Activated CD8-positive, alpha-beta memory T cell treated with anti-CD3 and anti-CD28 coated beads for 48 hours (primary cell): ENCODE data around the gene ANKRD1.
A peak's percentile ranks its signal among the peaks of the same experiment; 100 is the strongest.
"Not testable (repeated sequence)": the region's sequence is repeated elsewhere in the genome, so short reads cannot be mapped to it uniquely, and the experiment has no call there.

Source experiments
- DNase-seq, 3 experiments: peaks; one replicate each; pipeline ENCODE4 v3.0.0-alpha.2; 2020; ENCODE audit warnings: low read depth in 2 of 3, low spot score in 2 of 3

ANKRD1 gene

DNA sequence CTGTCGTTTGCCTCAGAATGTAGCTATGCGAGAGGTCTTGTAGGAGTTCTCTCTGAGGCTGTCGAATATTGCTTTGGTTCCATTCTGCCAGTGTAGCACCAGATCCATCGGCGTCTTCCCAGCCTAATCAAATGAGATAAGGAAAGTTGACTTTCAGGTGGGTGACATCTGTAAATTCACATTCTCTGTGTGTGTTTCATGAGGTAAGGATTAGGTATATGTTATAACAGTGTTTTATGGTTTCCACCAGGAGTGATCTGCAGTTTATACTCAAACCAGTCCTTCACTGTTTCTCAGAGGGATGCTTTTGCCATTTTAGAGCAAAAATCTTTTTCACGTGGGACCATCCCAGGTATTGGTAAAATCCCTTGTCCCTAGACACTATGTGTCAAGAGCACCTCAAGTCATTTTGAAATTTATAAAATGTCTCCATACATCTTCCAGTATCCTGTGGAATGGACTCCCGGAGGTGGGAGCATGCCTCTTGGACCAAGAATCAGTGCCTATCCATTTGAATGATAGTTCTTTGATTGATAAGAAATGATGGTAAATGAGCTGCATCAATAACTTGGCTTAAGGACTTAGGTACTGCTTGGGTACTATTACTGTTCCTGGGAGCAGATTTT is 7.9 kb downstream of the ANKRD1 start:
- no peak for DNase-seq

DNA sequence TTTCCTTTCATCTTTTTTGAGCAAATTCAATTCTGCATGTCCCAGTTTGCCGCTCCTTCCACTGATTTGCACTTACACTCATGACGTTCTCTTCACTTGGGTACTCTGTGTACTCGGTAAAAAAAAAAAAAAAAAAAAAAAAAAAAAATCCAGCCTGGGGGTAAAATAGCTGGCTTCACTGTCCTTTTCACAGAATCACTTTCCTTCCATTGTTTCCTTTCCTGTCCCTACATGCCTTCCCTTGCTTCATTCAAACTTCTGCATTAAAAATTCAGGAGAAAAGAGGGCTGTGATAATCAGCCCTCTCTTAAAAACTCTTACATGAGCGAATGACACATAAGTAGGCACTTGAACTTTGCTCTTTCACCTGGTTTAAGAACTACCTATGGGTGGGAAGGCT is 8.7 kb downstream of the ANKRD1 start:
- DNase-seq, result no peak

DNA sequence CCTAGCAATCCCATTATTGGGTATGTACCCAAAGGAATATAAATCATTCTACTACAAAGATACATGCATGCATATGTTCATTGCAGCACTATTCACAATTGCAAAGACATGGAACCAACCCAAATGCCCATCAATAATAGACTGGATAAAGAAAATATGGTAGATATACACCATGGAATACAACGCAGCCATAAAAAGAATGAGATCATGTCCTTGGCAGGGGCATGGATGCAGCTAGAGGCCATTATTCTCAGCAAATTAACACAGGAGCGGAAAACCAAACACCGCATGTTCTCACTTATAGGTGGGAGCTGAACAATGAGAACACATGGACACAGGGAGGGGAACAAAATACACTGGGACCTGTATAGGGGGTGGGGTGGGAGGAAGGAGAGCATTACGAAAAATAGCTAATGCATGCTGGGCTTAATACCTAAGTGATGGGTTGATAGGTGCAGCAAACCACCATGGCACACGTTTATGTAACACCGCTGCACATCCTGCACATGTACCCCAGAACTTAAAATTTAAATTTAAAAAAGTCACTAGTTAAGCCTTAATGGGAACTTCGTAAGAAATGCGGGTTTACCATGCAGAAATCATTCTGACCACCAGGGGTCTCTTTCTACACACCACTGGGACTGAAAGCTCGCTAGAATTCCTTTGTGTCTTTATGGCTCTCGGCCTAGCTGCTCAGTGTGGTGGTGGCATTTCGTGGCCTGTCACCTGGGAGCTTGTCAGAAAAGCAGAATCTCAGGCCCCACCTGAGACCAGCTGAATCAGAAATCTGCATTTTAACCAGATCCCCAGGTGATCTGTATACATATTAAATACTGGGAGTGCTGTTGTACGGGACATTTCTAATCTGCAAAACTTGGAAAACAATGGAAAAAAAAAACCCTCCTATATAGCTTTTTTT is 9.5 kb downstream of the ANKRD1 start:
- peak in 2 of 3 experiments; percentile 0 to 41 for DNase-seq

DNA sequence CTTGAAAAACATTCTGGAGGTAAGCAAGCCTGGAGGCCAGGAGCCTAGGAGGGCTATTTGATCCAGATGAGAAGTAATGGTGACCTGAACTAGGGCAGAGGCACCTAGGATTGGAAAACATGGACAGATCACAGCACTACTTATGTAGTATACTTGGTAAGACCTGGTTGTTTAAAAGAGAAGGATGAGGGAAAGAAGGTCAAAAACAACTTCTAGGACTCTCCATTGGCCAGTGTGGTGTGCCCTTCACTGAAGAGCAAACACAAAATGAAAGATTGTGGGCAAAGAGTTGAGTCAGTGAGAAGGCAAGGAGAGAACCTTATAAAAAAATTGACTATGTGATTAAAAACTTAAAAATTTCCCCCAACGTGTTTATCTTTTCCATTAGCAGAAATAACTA is 14.3 kb downstream of the ANKRD1 start:
- no peak for DNase-seq

DNA sequence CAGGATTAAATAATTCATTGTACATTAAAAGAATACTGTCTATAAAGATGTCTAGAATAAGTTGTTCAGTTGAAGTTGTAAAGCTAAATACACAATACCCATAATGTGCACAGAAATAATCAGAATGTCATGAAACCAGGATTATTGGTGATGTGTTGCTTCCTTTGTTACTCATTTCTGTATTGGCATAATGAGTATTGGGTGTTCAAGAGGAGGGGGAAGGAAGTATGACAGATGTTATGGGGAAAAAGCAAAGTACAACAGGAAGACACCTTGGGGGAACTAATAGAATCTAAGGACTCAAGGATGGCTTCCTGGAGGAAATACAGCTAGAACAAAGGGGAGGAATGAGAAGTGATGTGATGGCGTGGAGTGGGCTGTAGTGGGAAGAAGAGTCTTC is 15.0 kb downstream of the ANKRD1 start:
- DNase-seq, result no peak

DNA sequence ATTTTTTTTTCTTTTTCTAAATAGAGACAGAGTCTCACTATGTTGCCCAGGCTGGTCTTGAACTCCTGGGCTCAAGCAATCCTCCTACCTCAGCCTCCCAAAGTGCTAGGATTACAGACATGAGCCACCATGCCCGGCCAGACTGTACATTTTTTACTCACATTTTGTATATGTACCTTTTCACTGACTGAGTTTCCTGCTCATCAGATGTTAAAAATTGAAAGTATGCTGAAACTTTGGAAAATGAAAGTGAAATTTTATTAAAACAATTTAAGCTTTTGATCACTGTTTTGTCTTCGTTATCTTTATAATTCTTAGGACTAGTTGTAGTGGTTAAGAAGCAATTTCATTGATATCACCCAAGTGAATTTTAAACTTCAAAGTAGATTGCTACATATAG is 24.0 kb downstream of the ANKRD1 start:
- not testable (repeated sequence) for DNase-seq

DNA sequence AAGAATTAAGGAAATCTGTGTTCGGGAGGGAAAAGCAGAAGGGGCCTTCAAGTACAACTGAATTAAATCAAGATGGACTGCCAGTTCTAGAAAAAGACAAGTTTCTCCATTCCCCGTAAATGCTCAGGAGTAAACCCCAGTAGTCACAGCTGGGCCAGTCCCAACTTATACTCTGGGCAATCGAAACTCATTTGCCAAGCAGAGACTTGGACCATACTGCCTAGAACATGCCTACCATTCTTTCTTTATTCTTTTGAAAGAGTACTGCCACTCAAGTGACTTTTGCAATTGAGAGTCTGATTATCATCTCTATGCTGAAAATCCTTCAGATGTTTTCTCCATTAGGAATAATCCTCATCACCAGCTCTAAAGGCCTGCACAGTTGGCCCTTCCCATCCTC is 27.7 kb downstream of the ANKRD1 start:
- DNase-seq, result no peak

DNA sequence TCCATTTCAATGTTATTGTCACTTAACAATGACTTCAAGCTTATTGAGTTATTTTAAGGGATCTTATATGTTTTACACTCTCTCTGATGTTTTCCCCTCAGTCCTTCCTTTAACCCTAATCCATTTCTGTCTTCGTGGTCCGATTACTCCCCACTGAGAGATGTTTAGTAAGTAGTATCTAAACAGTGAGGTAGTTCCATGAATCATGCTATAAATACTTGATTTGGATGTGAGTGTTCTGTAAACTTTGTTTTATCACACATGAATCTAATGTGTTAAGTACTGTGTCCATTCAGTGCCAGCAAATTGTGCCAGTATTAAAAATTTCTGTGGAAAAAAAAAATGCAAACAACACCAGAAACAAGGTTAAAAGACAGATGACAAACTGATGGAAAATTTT is 30.5 kb downstream of the ANKRD1 start:
- DNase-seq, result no peak

DNA sequence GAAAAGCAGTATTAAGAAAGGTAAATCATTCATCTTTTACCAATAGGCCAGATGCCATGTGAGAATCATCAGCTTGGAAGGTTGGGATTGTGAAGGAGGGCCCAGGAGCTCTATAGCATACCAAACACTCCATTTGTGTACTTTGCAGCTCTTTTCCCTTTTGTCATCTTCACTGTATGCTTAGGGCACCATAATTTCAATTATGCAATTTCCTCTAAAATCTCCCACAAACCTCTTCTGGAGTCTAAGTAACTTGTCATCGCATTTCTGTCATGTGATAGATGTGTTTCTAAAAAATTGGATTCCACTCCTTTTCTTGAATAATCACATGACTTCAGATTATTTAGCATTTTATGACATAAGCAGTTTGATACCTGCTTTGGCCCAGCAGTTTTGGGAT is 31.3 kb downstream of the ANKRD1 start:
- DNase-seq, result no peak

DNA sequence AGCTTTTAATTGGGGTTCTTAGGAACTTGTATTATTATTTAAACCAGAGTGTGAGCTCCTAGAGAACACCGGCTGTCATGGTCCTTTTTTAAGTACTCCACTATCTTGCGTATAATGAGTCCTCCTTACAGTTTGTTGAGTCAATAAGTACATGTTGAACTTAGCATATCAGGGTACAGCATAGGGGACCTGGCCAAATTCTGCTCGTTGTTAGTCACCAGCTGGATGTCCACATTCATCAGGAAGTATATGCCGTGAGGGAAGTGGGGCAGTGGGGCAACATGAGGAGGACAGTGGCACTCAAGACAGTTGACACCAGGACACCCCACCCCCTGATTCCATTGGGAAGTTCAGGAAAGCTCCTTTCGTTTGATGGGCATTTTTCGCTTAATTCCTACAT is 32.5 kb downstream of the ANKRD1 start:
- DNase-seq, result no peak

DNA sequence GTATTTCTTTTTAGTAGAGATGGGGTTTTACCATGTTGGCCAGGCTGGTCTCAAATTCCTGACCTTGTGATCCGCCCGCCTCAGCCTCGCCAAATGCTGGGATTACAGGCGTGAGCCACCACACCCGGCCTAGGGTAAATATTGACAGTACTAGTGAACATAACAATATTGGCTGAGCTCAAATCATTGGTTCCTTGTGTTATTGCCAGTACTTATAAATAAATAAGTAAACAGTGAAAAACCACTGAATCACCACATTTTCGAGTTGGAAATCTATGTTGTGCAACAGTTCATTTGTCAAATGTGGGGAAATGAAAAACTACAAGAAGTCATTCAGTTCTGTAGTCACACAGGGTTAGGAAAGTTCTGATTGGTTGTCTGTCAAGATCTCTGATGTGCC is 33.3 kb downstream of the ANKRD1 start:
- no peak for DNase-seq

DNA sequence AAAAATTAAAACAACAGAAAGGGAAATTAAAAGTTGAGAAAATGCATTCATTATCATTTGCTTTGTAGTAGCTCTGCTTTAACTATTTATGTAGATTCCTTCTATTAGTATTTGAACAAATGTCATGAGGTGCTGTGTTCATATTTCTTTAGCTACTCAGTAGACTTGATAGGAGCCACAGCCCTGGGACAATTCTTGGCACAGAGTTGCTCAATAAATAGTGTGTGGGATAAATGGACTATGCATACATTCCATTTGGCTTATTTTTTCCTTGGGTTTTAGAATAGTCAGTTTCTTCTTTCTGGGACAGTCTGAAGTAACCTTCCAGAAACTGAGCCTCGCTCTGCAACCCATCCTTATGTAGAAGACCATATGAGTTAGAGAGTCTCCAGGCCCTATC is 35.7 kb downstream of the ANKRD1 start:
- DNase-seq, result no peak

DNA sequence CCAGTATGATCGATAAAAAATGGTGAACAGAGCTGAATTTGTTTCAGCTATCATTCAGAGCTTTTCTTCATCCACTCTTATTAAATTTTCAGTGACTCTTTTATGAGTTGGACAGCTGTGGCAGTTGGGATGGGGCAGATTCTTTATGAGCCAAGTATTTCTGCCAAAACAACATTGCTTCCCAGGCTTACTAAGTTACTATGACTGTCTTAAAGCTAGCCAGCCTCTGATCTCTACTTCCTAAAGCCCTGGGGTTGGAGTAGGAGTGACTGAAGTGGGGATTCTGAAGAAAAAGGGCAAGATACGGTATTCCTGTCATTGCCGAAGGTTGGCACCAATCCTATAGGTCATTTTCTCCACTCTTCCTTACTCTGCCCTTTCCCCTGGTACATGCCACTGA is 36.5 kb downstream of the ANKRD1 start:
- DNase-seq, result no peak

DNA sequence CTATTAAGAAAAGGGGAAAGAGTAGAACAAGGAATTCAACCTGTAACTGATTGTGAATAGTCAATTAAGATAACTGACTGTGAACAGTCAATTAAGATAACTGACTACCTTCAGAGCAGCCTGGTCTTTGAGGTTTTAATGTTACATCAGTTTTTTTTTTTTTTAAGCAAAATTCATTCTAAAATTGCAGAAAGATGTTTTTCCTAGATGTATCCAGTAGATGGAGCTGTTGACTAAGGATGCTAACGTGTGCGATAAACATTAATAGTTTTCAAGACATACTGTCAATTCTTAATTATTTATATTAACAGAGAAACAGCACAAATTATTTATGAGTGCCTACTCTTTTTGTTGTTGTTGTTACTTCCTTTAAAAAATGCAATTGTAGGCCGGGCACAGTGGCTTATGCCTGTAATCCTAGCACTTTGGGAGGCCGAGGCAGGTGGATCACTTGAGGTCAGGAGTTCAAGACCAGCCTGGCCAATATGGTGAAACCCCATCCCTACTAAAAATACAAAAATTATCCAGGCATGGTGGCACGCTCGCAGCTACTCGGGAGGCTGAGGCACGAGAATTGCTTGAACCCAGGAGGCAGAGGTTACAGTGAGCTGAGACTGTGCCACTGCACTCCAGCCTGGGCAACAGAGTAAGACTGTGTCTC is 40.7 kb downstream of the ANKRD1 start:
- not testable (repeated sequence) for DNase-seq

DNA sequence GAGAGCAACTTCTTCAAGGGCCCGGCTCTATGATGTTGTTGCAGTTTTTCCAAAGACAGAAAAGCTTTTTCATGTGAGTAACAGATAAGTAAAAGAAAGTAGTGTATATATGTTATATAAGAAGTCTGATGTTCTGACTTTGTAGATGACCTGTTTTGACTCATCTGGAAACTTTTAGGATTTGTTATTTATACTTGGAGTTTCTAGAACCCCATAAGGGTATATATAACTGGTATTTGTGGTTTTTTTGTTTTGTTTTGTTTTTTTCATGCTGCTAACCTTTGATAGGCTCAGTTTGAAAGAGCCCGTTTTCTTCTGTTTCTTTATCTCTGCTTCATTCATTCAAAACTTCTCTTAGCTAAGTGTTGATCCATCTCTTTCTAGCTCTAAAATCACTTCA is 41.8 kb downstream of the ANKRD1 start:
- DNase-seq, result no peak

DNA sequence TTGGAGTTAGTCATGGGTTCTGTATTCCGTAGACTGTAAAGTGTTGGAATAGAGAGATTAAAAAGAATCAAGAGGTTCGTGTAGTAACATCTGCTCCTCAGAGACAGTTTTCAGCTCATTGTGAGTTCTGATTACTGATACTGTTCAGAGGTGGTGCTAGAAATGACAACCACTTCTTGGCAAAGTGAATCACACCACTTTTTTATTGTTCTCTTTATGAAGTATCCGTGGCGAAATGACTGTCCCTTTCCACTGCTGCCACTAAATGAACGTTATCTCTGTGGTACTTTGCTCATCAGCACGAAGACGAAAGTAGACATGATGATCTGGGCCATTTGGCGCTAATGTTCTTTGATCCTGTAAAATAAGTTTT is 48.3 kb downstream of the ANKRD1 start:
- DNase-seq, result no peak

DNA sequence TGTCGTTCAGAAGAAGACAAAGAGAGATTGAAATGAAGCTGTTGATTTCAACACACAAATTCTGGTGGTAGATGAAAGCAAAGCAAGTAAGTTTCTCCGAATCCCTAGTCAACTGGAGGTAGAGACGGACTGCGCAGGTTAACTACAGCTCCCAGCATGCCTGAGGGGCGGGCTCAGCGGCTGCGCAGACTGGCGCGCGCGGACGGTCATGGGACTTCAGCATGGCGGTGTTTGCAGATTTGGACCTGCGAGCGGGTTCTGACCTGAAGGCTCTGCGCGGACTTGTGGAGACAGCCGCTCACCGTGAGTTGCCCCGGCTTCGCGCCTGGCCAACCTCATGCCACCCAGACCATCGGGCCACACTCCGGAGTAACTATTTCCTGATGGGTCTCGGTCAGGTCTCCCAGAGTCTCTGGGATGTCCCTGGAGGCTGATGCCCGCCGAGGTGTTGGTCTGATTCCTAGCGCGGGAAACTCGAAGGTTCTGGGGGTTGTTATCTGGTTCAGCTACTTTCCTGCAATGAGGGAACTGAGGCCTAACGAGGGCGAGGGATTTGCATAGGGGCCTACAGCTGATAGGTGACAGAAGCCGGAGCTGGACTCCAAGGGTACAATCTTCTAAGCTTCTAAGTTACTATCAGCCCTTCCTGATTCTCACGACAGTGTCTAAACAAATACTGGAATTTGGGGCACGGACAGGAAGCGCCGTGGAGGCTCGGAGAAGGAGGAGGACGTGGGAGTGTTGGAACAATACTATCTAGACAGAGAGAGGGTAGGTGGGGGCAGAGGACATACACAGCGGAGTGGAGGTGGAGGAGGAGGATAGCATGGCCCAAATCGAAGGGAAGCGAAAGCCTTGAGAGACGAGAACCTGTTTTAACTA is 48.9 kb downstream of the ANKRD1 start, which contains the start of gene RPP30:
TSS of gene RPP30 (plus strand) at position 209 of the 882 bp plus-strand sequence. CDS start at position 222, 13 bp downstream.
- DNase-seq, result peak; percentile 57 to 71 (median 71)

DNA sequence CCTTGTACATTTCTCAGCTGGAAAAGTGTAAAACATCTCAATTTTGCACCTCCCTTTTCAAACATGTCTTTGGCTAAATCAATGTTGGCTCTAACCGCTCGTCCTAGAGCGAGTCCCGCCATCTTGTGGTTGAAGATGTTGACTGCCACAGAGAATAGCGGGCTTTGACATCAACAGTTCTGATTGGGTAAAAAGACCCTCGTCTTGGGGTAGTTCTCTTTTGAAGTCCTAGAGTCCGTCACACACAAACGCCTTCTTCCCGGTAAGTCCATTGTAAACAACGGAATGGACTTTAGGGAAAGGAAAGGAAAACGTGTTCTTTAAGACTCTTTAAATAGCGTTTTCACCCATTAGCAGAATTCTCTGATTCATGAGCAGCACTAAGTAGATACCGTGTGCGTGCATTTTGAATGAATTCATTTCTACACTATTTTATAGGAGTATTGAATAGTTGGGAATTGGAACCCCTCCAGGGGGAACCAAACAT is 49.6 kb downstream of the ANKRD1 start:
- DNase-seq, result no peak

DNA sequence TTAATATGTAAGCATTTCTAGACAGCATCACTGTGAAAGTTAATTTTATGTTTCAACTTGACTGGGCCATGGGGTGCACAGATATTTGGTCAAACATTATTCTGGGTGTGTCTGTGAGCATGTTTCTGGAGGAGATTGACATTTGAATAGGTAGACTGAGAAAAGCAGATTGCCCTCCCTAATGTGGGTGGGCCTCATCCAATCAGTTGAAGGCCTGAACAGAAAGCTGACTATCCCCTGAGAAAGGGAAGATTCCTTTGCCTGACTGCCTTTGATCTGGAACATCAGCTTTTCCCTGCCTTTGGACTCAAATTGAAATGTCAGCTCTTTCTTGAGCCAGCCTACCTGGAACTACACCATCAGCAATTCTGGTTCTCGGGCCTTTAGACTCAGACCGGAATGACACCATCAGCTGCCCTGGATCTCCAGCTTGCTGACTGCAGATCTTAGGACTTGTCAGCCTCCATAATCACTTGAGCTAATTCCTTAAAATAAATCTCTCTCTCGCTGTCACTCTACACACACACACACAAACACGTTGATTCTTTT is 54.8 kb downstream of the ANKRD1 start:
- DNase-seq, result no peak

DNA sequence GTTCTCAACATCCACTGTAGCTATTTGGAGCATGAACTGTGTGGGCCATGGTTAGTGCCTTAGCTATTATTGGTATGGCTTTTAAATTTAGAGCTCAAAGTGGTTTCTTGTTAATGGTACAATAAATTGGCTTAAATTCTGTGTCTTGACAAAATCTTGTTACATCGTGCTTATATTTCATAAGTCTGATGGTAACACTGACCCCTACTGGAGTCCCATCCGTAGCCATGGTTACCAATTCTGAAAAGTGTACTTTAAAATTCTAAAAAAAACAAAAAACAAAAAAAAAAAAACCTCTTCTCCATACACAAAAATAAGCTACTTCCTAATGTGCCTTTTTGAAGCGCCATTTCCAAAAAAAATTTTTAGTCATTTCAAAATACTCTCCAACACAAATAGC is 55.5 kb downstream of the ANKRD1 start:
- no peak for DNase-seq
